GM18517 (cell line): ENCODE results near the gene HIVEP3.

Experiments
- ATAC-seq: cut with Tn5 transposase; IDR thresholded peaks from one replicate; pipeline ENCODE4 v1.9.1; 2021; ENCODE audit warnings: mild to moderate bottlenecking, moderate library complexity; ENCODE audit not compliant: unreplicated experiment

HIVEP3 gene

GRCh38 chr1:41462680-41463004 lies 456.1 kb downstream of the HIVEP3 start:
- ATAC-seq = no peak

GRCh38 chr1:41461790-41462679 lies 456.7 kb downstream of the HIVEP3 start:
- ATAC-seq = no peak

GRCh38 chr1:41456847-41457540 lies 461.7 kb downstream of the HIVEP3 start:
- no peak for ATAC-seq
